Endodermal cell (in vitro differentiated cells): ENCODE data around the gene TAT. TPM values are rescaled to one million over a fixed set of nuclear protein-coding genes. Genes with fewer than 3 reads are reported as not detected.
A peak's percentile ranks its signal among the peaks of the same experiment; 100 is the strongest.

Experiments used
- DNase-seq: peaks from one replicate; pipeline ENCODE4 v3.0.0-alpha.2; 2017
- H3K27ac ChIP-seq: 2 replicates; pipeline ENCODE4 v1.5.1; 2013; ENCODE audit warnings: mild to moderate bottlenecking, low read depth, low read length, moderate library complexity
- H3K27me3 ChIP-seq: 2 replicates; pipeline ENCODE4 v1.6.1; 2013; ENCODE audit warnings: mild to moderate bottlenecking, low read length, moderate library complexity; ENCODE audit not compliant: insufficient read depth, control insufficient read depth, poor library complexity, severe bottlenecking
- H3K36me3 ChIP-seq: 2 replicates; pipeline ENCODE4 v1.7.0; 2013; ENCODE audit warnings: mild to moderate bottlenecking, low read length, moderate library complexity; ENCODE audit not compliant: control insufficient read depth, insufficient read depth
- H3K4me1 ChIP-seq: one replicate; pipeline ENCODE4 v1.7.0; 2013; ENCODE audit warnings: low read length; ENCODE audit not compliant: control insufficient read depth, insufficient read depth
- H3K4me3 ChIP-seq: 2 replicates; pipeline ENCODE4 v1.5.1; 2013; ENCODE audit warnings: mild to moderate bottlenecking, low read length, moderate library complexity
- H3K9ac ChIP-seq: 2 replicates; pipeline ENCODE4 v1.6.1; 2013; ENCODE audit warnings: mild to moderate bottlenecking, low read length, moderate library complexity; ENCODE audit not compliant: poor library complexity, severe bottlenecking; ENCODE audit errors: extremely low read depth
- H3K9me3 ChIP-seq: 2 replicates; pipeline ENCODE4 v1.6.1; 2013; ENCODE audit warnings: mild to moderate bottlenecking, low read length, moderate library complexity; ENCODE audit not compliant: control insufficient read depth
- H3K27ac Mint-ChIP-seq: 2 replicates; pipeline ENCODE4 v1.8.0; 2020; ENCODE audit warnings: mixed read lengths
- H3K27me3 Mint-ChIP-seq: 2 replicates; pipeline ENCODE4 v1.8.0; 2021; ENCODE audit warnings: mild to moderate bottlenecking, mixed read lengths; ENCODE audit not compliant: insufficient read depth
- H3K36me3 Mint-ChIP-seq: 2 replicates; pipeline ENCODE4 v1.8.0; 2020; ENCODE audit warnings: low read depth, mixed read lengths
- H3K4me1 Mint-ChIP-seq: 2 replicates; pipeline ENCODE4 v1.8.0; 2020; ENCODE audit warnings: mixed read lengths
- H3K4me3 Mint-ChIP-seq: 2 replicates; pipeline ENCODE4 v1.8.0; 2020; ENCODE audit warnings: mild to moderate bottlenecking, moderate library complexity, mixed read lengths
- H3K9me3 Mint-ChIP-seq: 2 replicates; pipeline ENCODE4 v1.8.0; 2020; ENCODE audit warnings: mild to moderate bottlenecking, mixed read lengths
- CTCF ChIP-seq: fragments of 200-600 bp; sonication (generic); conservative IDR thresholded peaks from 2 replicates; pipeline ENCODE4 v1.5.0; 2021; ENCODE audit warnings: antibody characterized with exemption, mild to moderate bottlenecking
- WGBS, 2 experiments: methylation state at CpG; one replicate each; pipeline versions ENCODE4 v1.1.5 to v1.1.7; 2013; ENCODE audit warnings: missing lambda C conversion rate in 2 of 2, mixed read lengths in 1 of 2; ENCODE audit not compliant: insufficient coverage in 1 of 2, insufficient read length in 1 of 2; 5-methylcytosine and 5-hydroxymethylcytosine counted together
- total RNA-seq, 2 donors: library from RNA; stranded (reverse); fragmentation: NEBNext Ultra II Directional in 1 of 2; extraction: Animal tissue kit (Norgen Biotek cat#: 25700) in 1 of 2; gene quantifications; 2 replicates in 1 of 2; 3 replicates in 1 of 2; pipeline ENCODE4 v1.2.1, GENCODE V29; 2021

Gene TAT
- total RNA-seq, 2 donors from 2014 or later: 0.07 TPM; not detected in 1

GRCh38 chr16:71526111-71526631, 50.7 kb downstream of the TAT start, which contains the start of gene CHST4:
CHST4 (plus strand) TSS chr16:71526426; CDS start chr16:71536678, 10,252 bp downstream.
- no peaks in the 10 kb centered on the region for H3K36me3 ChIP-seq
- Mint-ChIP-seq H3K27me3 (peaks cover 10% of the 10 kb centered on the region), H3K4me3 (peak within 1 kb of the TSS; percentile 55), H3K27ac (peak within 1 kb of the TSS; percentile 93), H3K36me3 (no peaks in the 10 kb centered on the region), H3K9me3 (no peaks in the 10 kb centered on the region), H3K4me1 (peaks cover 31% of the 10 kb centered on the region)
- no peak within 1 kb of the TSS for H3K27ac ChIP-seq
- H3K9me3 ChIP-seq: no peaks in the 10 kb centered on the region
- 0% methylated on average over 3 to 9 of the region's 9 CpGs for WGBS, 2 experiments
- peak within 1 kb of the TSS; percentile 62 for H3K4me3 ChIP-seq
- DNase-seq: peak; percentile 96
- TF ChIP-seq CTCF: no peak
- no peaks in the 10 kb centered on the region for H3K27me3 ChIP-seq
- peaks cover 3% of the 10 kb centered on the region for H3K4me1 ChIP-seq
- peak within 1 kb of the TSS; percentile 36 for H3K9ac ChIP-seq

GRCh38 chr16:71524566-71525553, 52.0 kb downstream of the TAT start:
- Mint-ChIP-seq H3K27me3 (peaks cover 9% of the 10 kb centered on the region), H3K27ac (no peak overlapping the region), H3K36me3 (no peaks in the 10 kb centered on the region), H3K4me3 (peak overlapping the region; percentile 55), H3K4me1 (peaks cover 31% of the 10 kb centered on the region), H3K9me3 (no peaks in the 10 kb centered on the region)
- Histone ChIP-seq H3K27ac (no peak overlapping the region), H3K9ac (no peak overlapping the region), H3K4me1 (peaks cover 3% of the 10 kb centered on the region), H3K4me3 (peak overlapping the region; percentile 62), H3K9me3 (no peaks in the 10 kb centered on the region), H3K36me3 (no peaks in the 10 kb centered on the region), H3K27me3 (no peaks in the 10 kb centered on the region)
- DNase-seq: peak; percentile 54
- TF ChIP-seq CTCF: no peak
- WGBS, 2 experiments: 69 to 73% methylated on average over 8 to 14 of the region's 16 CpGs

- Mint-ChIP-seq H3K27me3 (peaks cover 9% of the 10 kb centered on the region), H3K27ac (no peak overlapping the region), H3K36me3 (no peaks in the 10 kb centered on the region), H3K9me3 (no peaks in the 10 kb centered on the region), H3K4me1 (peaks cover 15% of the 10 kb centered on the region), H3K4me3 (no peak overlapping the region)
- WGBS, 2 experiments: 92 to 93% methylated on average over 3 of the region's 3 CpGs
- DNase-seq: no peak
- no peak for TF ChIP-seq CTCF
- no peaks in the 10 kb centered on the region for H3K27me3 ChIP-seq
- H3K36me3 ChIP-seq: no peaks in the 10 kb centered on the region
- no peaks in the 10 kb centered on the region for H3K9me3 ChIP-seq
- no peak overlapping the region for H3K9ac ChIP-seq
- peaks cover 3% of the 10 kb centered on the region for H3K4me1 ChIP-seq
- no peak overlapping the region for H3K27ac ChIP-seq
- H3K4me3 ChIP-seq: no peak overlapping the region
Observed at GRCh38 chr16:71520550-71520949, 56.3 kb downstream of the TAT start.

Other genes starting within 250 kb of the TAT start
- gene CALB2, start 218.4 kb downstream of the TAT start, total RNA-seq: 1 to 10 TPM in 1 of 2 donors, not detected in 1; 1.8 TPM
- under 1 TPM; 0.22 to 0.24 TPM for gene TLE7, start 135.0 kb downstream of the TAT start, total RNA-seq
- 10 to 100 TPM in 1 of 2 donors, 1 to 10 TPM in 1; 9.4 to 13.6 TPM for gene ZNF23, start 114.8 kb downstream of the TAT start, total RNA-seq
- 1 to 10 TPM; 5.8 to 8.5 TPM for gene ZNF19, start 87.8 kb downstream of the TAT start, total RNA-seq
- gene CHST4, start 50.7 kb downstream of the TAT start, total RNA-seq: 1 to 10 TPM; 1.9 to 3.2 TPM
- 10 to 100 TPM; 17.6 to 21.8 TPM for gene MARVELD3, start 49.1 kb upstream of the TAT start, total RNA-seq
- gene PHLPP2, start 147.6 kb upstream of the TAT start, total RNA-seq: 10 to 100 TPM; 12.4 to 12.8 TPM
- gene AP1G1, start 231.7 kb upstream of the TAT start, total RNA-seq: 10 to 100 TPM; 62.7 to 68.5 TPM